Spleen (tissue), 11 donors: ENCODE results near the gene GLRA3. TPM values are rescaled to one million over a fixed set of nuclear protein-coding genes. Genes with fewer than 3 reads are reported as not detected.
A peak's percentile ranks its signal among the peaks of the same experiment; 100 is the strongest.

Source experiments
- DNase-seq: peaks from one replicate; pipeline ENCODE4 v3.0.0-alpha.2; 2020
- H3K27ac ChIP-seq, 8 donors: fragments of 200-600 bp; sonication (generic) in 7 of 8; 1 replicate in 4 of 8; 2 replicates in 4 of 8; pipeline versions ENCODE4 v1.5.0 to v1.8.0; 2016 to 2021; ENCODE audit warnings: inconsistent platforms in 4 of 8, mild to moderate bottlenecking in 4 of 8, moderate library complexity in 1 of 8
- H3K27me3 ChIP-seq, 7 donors: fragments of 200-600 bp; sonication (generic) in 6 of 7; replicated peaks in 1 of 7; 1 replicate in 4 of 7; 2 replicates in 3 of 7; pipeline versions ENCODE4 v1.5.0 to v1.8.0; 2016 to 2021; ENCODE audit warnings: inconsistent platforms in 3 of 7, mild to moderate bottlenecking in 1 of 7
- H3K36me3 ChIP-seq, 6 donors: fragments of 200-600 bp; sonication (generic) in 5 of 6; 1 replicate in 4 of 6; 2 replicates in 2 of 6; pipeline versions ENCODE4 v1.5.0 to v1.8.0; 2016 to 2021; ENCODE audit warnings: inconsistent platforms in 2 of 6
- H3K4me1 ChIP-seq, 6 donors: fragments of 200-600 bp; sonication (generic) in 5 of 6; 1 replicate in 3 of 6; 2 replicates in 3 of 6; pipeline versions ENCODE4 v1.5.0 to v1.8.0; 2016 to 2021; ENCODE audit warnings: inconsistent platforms in 3 of 6
- H3K4me3 ChIP-seq, 8 donors: fragments of 200-600 bp; sonication (generic) in 7 of 8; 1 replicate in 4 of 8; 2 replicates in 4 of 8; pipeline versions ENCODE4 v1.5.0 to v1.8.0; 2016 to 2021; ENCODE audit warnings: inconsistent platforms in 4 of 8, mild to moderate bottlenecking in 4 of 8, moderate library complexity in 2 of 8
- H3K9me3 ChIP-seq, 8 donors: fragments of 200-600 bp; sonication (generic) in 7 of 8; 1 replicate in 4 of 8; 2 replicates in 4 of 8; pipeline versions ENCODE4 v1.5.0 to v1.8.0; 2016 to 2021; ENCODE audit warnings: inconsistent platforms in 4 of 8
- POLR2A ChIP-seq, 3 donors: fragments of 450-650 bp; IDR thresholded peaks; one replicate each; pipeline ENCODE4 v1.5.1; 2017; ENCODE audit warnings: antibody characterized with exemption in 3 of 3, mild to moderate bottlenecking in 1 of 3
- POLR2AphosphoS5 ChIP-seq, 3 donors: sonication (generic); formaldehyde crosslinking; IDR thresholded peaks; one replicate each; pipeline ENCODE4 v1.5.1; 2017; ENCODE audit warnings: antibody characterized with exemption in 3 of 3
- WGBS, 5 donors: extraction: QIAGEN DNeasy Blood & Tissue Kit in 3 of 5; methylation state at CpG; one replicate each; pipeline versions ENCODE4 v1.1.5 to v1.1.7; 2013 to 2018; 5-methylcytosine and 5-hydroxymethylcytosine counted together
- intact Hi-C: fragments of 100-400 bp; cut with DNase I; formaldehyde crosslinking; loops from one replicate; pipeline ENCODE4 v1.15.0; 2023; ENCODE audit warnings: low total_unique reads
- polyA plus RNA-seq, 3 donors: library from polyadenylated mRNA; stranded (reverse); fragments of 200-250 nt; gene quantifications; one replicate each; pipeline ENCODE4 v1.2.1, GENCODE V29; 2013
- total RNA-seq, 7 donors: library from RNA; depleted of rRNA in 3 of 7; stranded (reverse); fragments of >200 nt in 3 of 7; fragmentation: NEBNext Ultra II Directional in 4 of 7; extraction: Animal tissue kit (Norgen Biotek cat#: 25700) in 4 of 7; gene quantifications; one replicate each; pipeline versions ENCODE4 v1.1.0 to v1.2.1, GENCODE V29; 2016 to 2021
- TF ChIP-seq, protein P1 (sequence below), 11 experiments: fragments of 200-600 bp in 7 of 11; fragments of 450-650 bp in 4 of 11; sonication (generic) in 4 of 11; IDR thresholded peaks in 8 of 11; conservative IDR thresholded peaks in 3 of 11; 1 replicate in 7 of 11; 2 replicates in 4 of 11; pipeline versions ENCODE4 v1.4.0 to v1.8.0; 2016 to 2021; ENCODE audit warnings: antibody characterized with exemption in 11 of 11, inconsistent platforms in 4 of 11, mild to moderate bottlenecking in 1 of 11
- donor health status: healthy with polysubstance abuse.
- donor health status: DM: no; HTN: no; CAD: no; lungs with moderate emphysema.
- donor health status: DM: no; HTN: no; CAD: no.
- donor health status: Bipolar disorder and iron deficiency.
- donor health status: healthy.
- donor health status: DM: no; HTN: no; CAD: no.
- donor health status: DM: yes; HTN: yes; CAD: no.

GLRA3 gene
- total and polyA plus RNA-seq, 10 donors: 0.02 to 0.20 (median 0.06) TPM; not detected in 2

DNA sequence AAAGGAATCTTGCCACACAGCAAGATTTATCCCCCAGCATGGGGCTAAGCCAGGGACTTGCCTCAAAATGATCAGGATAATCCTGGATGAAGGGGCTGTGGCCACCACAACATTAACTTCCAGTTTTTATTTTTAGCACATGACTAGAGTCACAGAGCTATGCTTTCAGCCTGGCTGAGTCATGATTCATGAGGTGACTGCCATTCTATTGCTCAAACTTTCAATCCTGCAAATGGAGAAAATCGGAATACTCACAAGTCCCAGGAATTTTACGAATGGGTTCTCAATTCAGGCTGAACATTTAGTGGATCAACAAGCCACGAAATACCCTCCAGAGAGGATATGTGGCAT is 236.1 kb downstream of the GLRA3 start:
- peaks cover 0 to 28% (median 10%) of the 10 kb centered on the region in 6 donors for H3K4me1 ChIP-seq
- TF ChIP-seq POLR2A (IDR thresholded peaks at IDR 0.05) (no peak), POLR2AphosphoS5 (IDR thresholded peaks at IDR 0.05) (no peak)
- TF ChIP-seq, protein P1, sequence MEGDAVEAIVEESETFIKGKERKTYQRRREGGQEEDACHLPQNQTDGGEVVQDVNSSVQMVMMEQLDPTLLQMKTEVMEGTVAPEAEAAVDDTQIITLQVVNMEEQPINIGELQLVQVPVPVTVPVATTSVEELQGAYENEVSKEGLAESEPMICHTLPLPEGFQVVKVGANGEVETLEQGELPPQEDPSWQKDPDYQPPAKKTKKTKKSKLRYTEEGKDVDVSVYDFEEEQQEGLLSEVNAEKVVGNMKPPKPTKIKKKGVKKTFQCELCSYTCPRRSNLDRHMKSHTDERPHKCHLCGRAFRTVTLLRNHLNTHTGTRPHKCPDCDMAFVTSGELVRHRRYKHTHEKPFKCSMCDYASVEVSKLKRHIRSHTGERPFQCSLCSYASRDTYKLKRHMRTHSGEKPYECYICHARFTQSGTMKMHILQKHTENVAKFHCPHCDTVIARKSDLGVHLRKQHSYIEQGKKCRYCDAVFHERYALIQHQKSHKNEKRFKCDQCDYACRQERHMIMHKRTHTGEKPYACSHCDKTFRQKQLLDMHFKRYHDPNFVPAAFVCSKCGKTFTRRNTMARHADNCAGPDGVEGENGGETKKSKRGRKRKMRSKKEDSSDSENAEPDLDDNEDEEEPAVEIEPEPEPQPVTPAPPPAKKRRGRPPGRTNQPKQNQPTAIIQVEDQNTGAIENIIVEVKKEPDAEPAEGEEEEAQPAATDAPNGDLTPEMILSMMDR (IDR thresholded peaks at IDR 0.05 in 8 of 11, conservative IDR thresholded peaks at IDR 0.05 in 3 of 11): no peak
- no peak overlapping the region for H3K4me3 ChIP-seq
- H3K27me3 ChIP-seq: no peaks in the 10 kb centered on the region
- DNase-seq: no peak
- H3K9me3 ChIP-seq: no peaks in the 10 kb centered on the region
- peak overlapping the region in 4 of 8 donors; percentile 13 to 83 (median 60) for H3K27ac ChIP-seq
- WGBS, 5 donors: 64 to 81% (median 70%) methylated on average over 3 of the region's 3 CpGs
- H3K36me3 ChIP-seq: no peaks in the 10 kb centered on the region
- intact Hi-C loops: no loop called here

DNA sequence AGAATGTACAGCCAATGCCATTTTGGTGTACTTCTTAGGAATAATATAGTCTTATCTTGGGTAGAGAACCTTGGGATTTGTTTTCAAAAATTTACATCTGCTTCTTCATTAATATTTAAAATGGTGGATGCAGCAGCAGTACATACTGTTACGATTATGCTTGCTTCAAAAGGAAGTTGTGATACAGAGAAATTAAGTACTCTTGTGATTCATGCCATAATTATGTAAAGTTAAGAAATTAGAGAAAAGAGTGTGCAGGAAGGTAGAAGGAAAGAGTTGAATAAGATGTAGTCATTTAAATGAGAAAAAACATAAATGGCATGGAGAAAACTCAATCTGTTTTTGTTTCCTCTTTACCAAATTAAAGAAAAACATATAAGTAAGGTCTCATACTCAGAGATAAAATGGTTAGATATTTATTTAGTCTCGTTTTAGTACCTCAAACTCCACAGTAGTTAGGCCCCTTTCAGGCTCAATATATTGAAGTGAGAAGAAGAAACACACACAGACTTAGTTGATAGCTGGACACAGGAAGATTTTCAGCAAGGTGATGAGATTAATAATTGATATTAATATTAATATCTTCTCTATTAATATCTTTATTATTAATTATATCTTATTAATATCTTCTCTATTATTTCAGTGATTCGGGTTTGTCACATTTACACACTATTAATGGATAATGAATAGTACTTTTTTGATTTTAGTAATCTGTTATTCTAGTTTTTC is 236.6 kb downstream of the GLRA3 start:
- no peak for DNase-seq
- intact Hi-C loops: no loop called here
- TF ChIP-seq, protein P1 (IDR thresholded peaks at IDR 0.05 in 8 of 11, conservative IDR thresholded peaks at IDR 0.05 in 3 of 11): no peak
- no peak for TF ChIP-seq POLR2AphosphoS5 (IDR thresholded peaks at IDR 0.05)
- no peak for TF ChIP-seq POLR2A (IDR thresholded peaks at IDR 0.05)
- H3K9me3 ChIP-seq: no peaks in the 10 kb centered on the region
- no peaks in the 10 kb centered on the region for H3K36me3 ChIP-seq
- no peaks in the 10 kb centered on the region for H3K27me3 ChIP-seq
- no peak overlapping the region for H3K4me3 ChIP-seq
- H3K27ac ChIP-seq: peak overlapping the region in 4 of 8 donors; percentile 70 to 83 (median 80)
- peaks cover 0 to 28% (median 10%) of the 10 kb centered on the region in 6 donors for H3K4me1 ChIP-seq
- 67 to 88% (median 77%) methylated on average over 3 of the region's 3 CpGs for WGBS, 5 donors

DNA sequence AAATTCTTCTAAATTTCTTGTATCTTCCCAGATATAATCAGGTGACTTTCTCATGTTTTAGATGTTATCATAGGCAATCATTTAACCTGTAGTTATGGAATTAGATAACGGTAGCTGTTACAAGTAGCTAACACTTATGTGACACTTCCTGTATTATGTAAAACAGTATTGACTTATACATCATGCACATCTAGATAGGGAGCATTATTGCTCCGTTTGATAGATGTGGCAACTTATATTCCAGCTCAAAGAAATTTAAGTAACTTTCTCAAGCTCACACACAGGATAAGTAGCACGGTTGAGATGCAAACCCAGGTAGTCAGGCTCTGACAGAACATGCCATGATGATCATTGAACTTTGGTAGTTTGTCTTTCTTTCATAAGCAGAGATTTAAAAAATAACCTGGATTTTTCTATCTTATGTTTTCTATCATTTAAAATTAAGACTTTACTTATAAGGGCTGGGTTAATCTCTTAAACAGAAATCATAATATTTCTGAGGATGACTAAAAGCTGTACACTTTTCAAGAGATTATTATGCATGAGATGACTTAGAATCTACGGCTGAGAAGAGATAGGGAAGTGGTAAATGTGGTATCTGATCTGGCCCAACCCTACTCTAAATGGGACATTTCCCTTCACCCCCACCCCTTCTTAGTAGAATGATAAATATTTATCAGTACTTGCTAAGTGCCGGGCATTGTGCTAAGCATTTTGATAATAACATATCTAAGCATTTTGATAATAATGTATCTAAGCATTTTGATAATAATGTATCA is 237.6 kb downstream of the GLRA3 start:
- WGBS, 5 donors: 17 to 28% (median 24%) methylated on average over 5 of the region's 5 CpGs
- peak overlapping the region in 5 of 8 donors; percentile 4 to 83 (median 79) for H3K27ac ChIP-seq
- H3K4me3 ChIP-seq: no peak overlapping the region
- no peaks in the 10 kb centered on the region for H3K36me3 ChIP-seq
- TF ChIP-seq POLR2AphosphoS5 (IDR thresholded peaks at IDR 0.05) (no peak), POLR2A (IDR thresholded peaks at IDR 0.05) (no peak)
- TF ChIP-seq, protein P1 (IDR thresholded peaks at IDR 0.05 in 8 of 11, conservative IDR thresholded peaks at IDR 0.05 in 3 of 11): no peak
- no peak for DNase-seq
- H3K27me3 ChIP-seq: no peaks in the 10 kb centered on the region
- intact Hi-C loops: no loop called here
- H3K4me1 ChIP-seq: peaks cover 0 to 28% (median 10%) of the 10 kb centered on the region in 6 donors
- H3K9me3 ChIP-seq: peaks cover 0 to 8% (median 0%) of the 10 kb centered on the region in 8 donors

DNA sequence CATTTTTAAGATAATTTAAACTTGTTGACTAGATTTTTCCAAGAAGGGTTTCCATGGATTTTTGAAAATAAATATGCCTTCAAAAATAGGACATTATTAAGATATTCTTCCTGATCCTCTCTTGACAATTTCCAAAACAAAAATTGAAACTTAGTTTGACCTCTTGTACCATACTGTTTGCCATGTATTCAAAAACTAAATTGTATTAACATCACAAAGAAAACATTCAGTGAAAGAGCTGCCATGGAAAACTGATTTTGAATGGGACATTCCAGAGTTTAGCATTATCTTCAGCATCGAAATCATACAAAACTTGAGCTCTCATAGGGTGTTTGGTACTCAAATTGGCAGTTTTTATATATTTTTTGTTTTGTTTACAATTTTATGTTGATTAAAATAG is 238.7 kb downstream of the GLRA3 start:
- peak overlapping the region in 3 of 8 donors; percentile 70 to 83 (median 79) for H3K27ac ChIP-seq
- TF ChIP-seq POLR2A (IDR thresholded peaks at IDR 0.05) (no peak), POLR2AphosphoS5 (IDR thresholded peaks at IDR 0.05) (no peak)
- TF ChIP-seq, protein P1 (IDR thresholded peaks at IDR 0.05 in 8 of 11, conservative IDR thresholded peaks at IDR 0.05 in 3 of 11): no peak
- intact Hi-C loops: no loop called here
- peaks cover 0 to 8% (median 0%) of the 10 kb centered on the region in 8 donors for H3K9me3 ChIP-seq
- no peak overlapping the region for H3K4me3 ChIP-seq
- 76 to 83% (median 82%) methylated on average over 1 of the region's 1 CpG for WGBS, 5 donors
- no peak for DNase-seq
- peaks cover 0 to 28% (median 10%) of the 10 kb centered on the region in 6 donors for H3K4me1 ChIP-seq
- H3K27me3 ChIP-seq: no peaks in the 10 kb centered on the region
- no peaks in the 10 kb centered on the region for H3K36me3 ChIP-seq
